ENCODE results near the gene ZFHX2. TPM values are rescaled to one million over a fixed set of nuclear protein-coding genes. Genes with fewer than 3 reads are reported as not detected.

Gene ZFHX2
- total RNA-seq, 2 donors from 2014 or later, result 0.59 to 0.85 TPM

DNA sequence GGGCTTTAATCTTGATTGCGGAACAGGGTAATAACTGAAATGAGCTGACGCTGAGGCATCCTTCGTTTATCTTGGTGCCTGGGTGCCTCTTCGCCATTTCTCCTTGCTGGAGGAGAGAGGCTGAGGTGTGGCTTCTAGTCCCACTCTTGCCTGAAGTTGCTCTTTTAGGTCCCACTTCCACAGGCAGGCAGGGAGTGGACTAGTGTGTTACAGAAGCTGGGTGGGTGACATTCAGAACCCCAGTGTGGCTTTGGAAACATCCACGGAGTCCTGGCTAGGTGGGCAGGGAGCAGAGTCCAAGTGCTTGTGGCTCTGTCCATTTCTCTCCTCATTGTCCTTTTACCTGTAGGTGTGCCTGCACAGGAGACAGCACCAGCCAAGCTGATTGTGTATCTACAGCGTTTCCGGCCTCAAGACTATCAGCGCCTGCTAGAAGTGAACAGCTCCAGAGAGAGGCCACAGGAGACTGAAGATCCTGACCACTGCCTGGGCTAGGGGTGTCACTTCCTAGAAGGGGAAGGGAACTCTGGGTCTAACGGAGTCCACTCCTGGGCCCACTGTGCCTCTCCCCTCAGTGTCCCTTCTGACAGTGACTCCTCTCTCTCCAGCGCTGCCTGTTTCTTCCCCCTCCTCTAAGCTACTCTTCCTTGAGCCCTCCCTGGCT is 6.9 kb upstream of the ZFHX2 start:
- no peaks in the 10 kb centered on the region for H3K9me3 ChIP-seq
- no peaks in the 10 kb centered on the region for H3K27me3 ChIP-seq
- TF ChIP-seq, protein P1, sequence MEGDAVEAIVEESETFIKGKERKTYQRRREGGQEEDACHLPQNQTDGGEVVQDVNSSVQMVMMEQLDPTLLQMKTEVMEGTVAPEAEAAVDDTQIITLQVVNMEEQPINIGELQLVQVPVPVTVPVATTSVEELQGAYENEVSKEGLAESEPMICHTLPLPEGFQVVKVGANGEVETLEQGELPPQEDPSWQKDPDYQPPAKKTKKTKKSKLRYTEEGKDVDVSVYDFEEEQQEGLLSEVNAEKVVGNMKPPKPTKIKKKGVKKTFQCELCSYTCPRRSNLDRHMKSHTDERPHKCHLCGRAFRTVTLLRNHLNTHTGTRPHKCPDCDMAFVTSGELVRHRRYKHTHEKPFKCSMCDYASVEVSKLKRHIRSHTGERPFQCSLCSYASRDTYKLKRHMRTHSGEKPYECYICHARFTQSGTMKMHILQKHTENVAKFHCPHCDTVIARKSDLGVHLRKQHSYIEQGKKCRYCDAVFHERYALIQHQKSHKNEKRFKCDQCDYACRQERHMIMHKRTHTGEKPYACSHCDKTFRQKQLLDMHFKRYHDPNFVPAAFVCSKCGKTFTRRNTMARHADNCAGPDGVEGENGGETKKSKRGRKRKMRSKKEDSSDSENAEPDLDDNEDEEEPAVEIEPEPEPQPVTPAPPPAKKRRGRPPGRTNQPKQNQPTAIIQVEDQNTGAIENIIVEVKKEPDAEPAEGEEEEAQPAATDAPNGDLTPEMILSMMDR (IDR thresholded peaks at IDR 0.05), result no peak
- no peak overlapping the region for H3K4me3 ChIP-seq
- DNase-seq (ENCODE audit: low spot score), result no peak
- peaks cover 10% of the 10 kb centered on the region for H3K36me3 ChIP-seq
- H3K27ac ChIP-seq, result no peak overlapping the region
- H3K4me1 ChIP-seq, result peaks cover 0 to 21% of the 10 kb centered on the region in 2 donors

DNA sequence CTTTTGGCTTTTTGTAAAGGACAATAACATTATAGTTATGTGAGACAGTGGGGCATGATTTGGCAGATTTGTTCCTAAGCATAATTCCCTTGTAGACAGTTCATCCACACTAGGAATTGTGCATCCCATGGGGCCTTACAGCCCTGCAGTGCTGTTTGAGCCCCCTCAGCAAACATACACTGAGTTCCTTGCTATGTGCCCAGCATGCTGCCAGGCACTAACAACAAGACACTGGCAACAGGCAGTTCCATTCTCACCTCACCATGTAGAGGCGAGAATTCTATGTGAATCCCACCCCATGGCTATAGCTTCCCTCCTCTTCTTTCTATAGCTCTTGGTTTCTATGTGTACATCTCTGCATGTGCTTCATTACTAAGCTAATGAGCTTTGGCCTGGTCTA is 6.4 kb upstream of the ZFHX2 start:
- no peak for DNase-seq (ENCODE audit: low spot score)
- Histone ChIP-seq H3K4me3 (no peak overlapping the region), H3K27ac (no peak overlapping the region), H3K36me3 (peaks cover 10% of the 10 kb centered on the region), H3K4me1 (peaks cover 0 to 21% of the 10 kb centered on the region in 2 donors), H3K9me3 (no peaks in the 10 kb centered on the region), H3K27me3 (no peaks in the 10 kb centered on the region)
- TF ChIP-seq, protein P1 (IDR thresholded peaks at IDR 0.05), result no peak

DNA sequence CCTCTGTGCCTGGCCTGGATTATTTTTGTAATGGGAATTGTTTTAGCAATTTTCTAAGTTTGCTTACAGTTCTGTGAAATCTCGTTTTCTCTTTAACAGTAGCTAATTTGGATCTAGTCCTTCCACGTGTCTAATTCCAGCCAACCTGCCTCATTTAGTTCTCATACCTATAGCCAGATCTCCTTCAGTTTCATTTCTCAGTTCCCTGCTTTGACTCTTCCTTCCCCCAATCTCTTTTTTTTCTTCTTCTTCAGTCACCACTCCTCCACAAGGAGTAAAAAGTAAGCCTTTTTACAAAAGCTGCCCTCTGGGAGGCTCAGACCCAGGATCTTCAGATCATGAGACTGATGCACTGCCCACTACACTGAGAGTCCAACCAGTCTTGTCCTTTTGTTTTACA is 6.0 kb upstream of the ZFHX2 start:
- Histone ChIP-seq H3K27ac (no peak overlapping the region), H3K4me1 (peaks cover 0 to 21% of the 10 kb centered on the region in 2 donors), H3K4me3 (no peak overlapping the region), H3K36me3 (peaks cover 10% of the 10 kb centered on the region), H3K9me3 (no peaks in the 10 kb centered on the region), H3K27me3 (no peaks in the 10 kb centered on the region)
- no peak for DNase-seq (ENCODE audit: low spot score)
- TF ChIP-seq, protein P1 (IDR thresholded peaks at IDR 0.05), result no peak

DNA sequence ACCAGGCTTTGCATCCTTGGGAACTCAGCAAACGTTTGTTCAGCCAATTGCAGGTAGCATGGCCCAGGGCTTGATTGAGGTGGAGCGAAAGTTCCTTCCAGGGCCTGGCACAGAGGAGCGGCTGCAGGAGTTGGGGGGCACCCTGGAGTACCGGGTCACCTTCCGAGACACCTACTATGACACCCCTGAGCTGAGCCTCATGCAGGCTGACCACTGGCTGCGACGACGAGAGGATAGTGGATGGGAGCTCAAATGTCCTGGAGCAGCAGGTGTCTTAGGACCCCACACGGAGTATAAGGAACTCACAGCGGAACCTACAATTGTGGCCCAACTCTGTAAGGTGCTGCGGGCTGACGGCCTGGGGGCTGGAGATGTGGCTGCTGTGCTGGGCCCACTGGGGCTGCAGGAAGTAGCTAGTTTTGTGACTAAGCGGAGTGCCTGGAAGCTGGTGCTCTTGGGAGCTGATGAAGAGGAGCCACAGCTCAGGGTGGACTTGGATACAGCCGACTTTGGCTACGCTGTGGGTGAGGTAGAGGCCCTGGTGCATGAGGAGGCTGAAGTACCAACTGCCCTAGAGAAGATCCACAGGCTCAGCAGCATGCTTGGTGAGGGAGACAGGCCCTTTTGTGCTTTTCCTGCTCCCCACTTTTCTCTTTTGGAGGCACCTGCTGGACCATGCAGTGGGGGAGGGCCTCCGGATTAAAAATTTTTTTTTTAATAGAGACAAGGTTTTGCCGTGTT is 5.3 kb upstream of the ZFHX2 start:
- H3K36me3 ChIP-seq, result peaks cover 10% of the 10 kb centered on the region
- peaks cover 0 to 23% of the 10 kb centered on the region in 2 donors for H3K4me1 ChIP-seq
- no peaks in the 10 kb centered on the region for H3K9me3 ChIP-seq
- TF ChIP-seq, protein P1 (IDR thresholded peaks at IDR 0.05), result no peak
- DNase-seq (ENCODE audit: low spot score), result no peak
- H3K27ac ChIP-seq, result peak overlapping the region; percentile 96 to 98
- no peaks in the 10 kb centered on the region for H3K27me3 ChIP-seq
- H3K4me3 ChIP-seq, result peak overlapping the region; percentile 73 to 82

DNA sequence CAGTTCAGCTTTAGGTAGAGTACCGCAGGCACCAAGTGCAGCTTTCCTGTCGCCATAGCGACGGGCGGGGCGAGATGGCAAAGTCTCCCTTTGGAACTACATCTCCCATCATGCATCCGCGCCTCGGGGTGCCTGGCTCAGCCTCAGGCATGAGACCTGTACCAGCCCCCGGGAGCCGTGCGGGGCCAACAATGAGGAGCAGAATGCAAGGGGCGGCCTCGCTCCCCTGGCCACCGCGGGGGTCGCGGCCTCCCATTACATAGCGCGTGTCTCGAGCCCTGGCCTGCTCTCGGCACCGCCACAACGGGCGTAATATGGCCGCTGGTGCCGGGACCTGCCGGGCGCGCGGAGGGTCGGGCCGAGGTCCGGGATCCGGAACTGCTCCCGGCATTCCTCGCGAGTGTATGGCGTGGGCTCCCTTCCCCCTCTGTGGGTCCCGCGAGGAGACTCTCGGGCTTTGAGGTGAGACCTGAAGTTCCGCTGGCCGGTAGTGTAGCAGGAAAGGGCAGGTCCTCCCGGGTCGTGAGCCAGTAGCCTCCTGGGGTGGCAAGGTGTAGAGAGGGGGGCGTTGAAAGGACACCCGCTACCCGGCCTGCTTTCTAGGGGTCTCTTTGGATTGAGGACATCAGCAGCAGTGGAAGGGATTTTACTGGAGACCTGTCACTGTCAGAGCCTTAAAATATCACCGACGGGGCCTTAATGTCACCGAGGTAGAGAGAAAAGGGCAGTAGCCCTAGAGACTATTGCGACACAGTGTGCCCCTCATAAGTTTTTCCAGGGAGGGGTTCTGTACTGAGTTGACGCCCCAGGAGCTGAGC is 4.5 kb upstream of the ZFHX2 start, which contains the start of gene THTPA:
THTPA (plus strand) TSS at position 390 of the 818 bp plus-strand sequence. CDS start 487 bp downstream, outside the sequence.
- Histone ChIP-seq H3K27me3 (no peaks in the 10 kb centered on the region), H3K9me3 (no peaks in the 10 kb centered on the region), H3K36me3 (peaks cover 10% of the 10 kb centered on the region), H3K4me1 (peaks cover 0 to 26% of the 10 kb centered on the region in 2 donors), H3K4me3 (peak within 1 kb of the TSS; percentile 73 to 82), H3K27ac (peak within 1 kb of the TSS; percentile 96 to 98)
- DNase-seq (ENCODE audit: low spot score), result peak; percentile 97
- TF ChIP-seq, protein P1 (IDR thresholded peaks at IDR 0.05), result no peak
